H1 (cell line): Measurements from ENCODE around the gene B3GLCT. TPM values are rescaled to one million over a fixed set of nuclear protein-coding genes. Genes with fewer than 3 reads are reported as not detected.

Experiments used
- CTCF ChIA-PET: fragments of 300-600 bp; sonication (Branson Sonifier 250); formaldehyde crosslinking; loops from one replicate; lab custom pipeline; 2021; ENCODE audit not compliant: partially characterized antibody; lab: Charles Lee
- POLR2A ChIA-PET: fragments of 300-600 bp; sonication (Branson Sonifier 250); formaldehyde crosslinking; loops from one replicate; lab custom pipeline; 2021; ENCODE audit warnings: inconsistent platforms; ENCODE audit not compliant: partially characterized antibody; lab: Charles Lee
- DNase-seq, 2 experiments: peaks; one replicate each; pipeline versions ENCODE4 v3.0.0 to v3.0.0-alpha.2; 2010 to 2022; ENCODE audit warnings: low spot score in 2 of 2, low read depth in 1 of 2, mixed read lengths in 1 of 2
- FAIRE-seq: peaks from 2 replicates; lab custom pipeline; 2011; peaks lifted over from hg19 to GRCh38; lab: Jason Lieb, UNC
- H2AFZ ChIP-seq: 2 replicates; pipeline ENCODE4 v1.8.1; 2012; ENCODE audit warnings: low read length, inconsistent platforms
- H2AK5ac ChIP-seq: 2 replicates; pipeline ENCODE4 v1.6.1; 2013; ENCODE audit warnings: low read depth, low read length
- H2BK120ac ChIP-seq: replicated peaks from 2 replicates; pipeline ENCODE3; 2013; ENCODE audit warnings: low read depth, low read length, inconsistent platforms
- H2BK12ac ChIP-seq: 2 replicates; pipeline ENCODE4 v1.6.1; 2013; ENCODE audit warnings: low read depth, low read length
- H2BK15ac ChIP-seq: 2 replicates; pipeline ENCODE4 v1.6.1; 2013; ENCODE audit warnings: low read length
- H2BK20ac ChIP-seq: 2 replicates; pipeline ENCODE4 v1.6.1; 2013; ENCODE audit warnings: low read length
- H2BK5ac ChIP-seq: 2 replicates; pipeline ENCODE4 v1.6.1; 2013; ENCODE audit warnings: low read depth, low read length
- H3K14ac ChIP-seq: 2 replicates; pipeline ENCODE4 v1.6.1; 2013; ENCODE audit warnings: inconsistent platforms; ENCODE audit not compliant: insufficient read length
- H3K18ac ChIP-seq: 2 replicates; pipeline ENCODE4 v1.6.1; 2013; ENCODE audit warnings: low read length; ENCODE audit errors: extremely low read depth
- H3K23ac ChIP-seq: 2 replicates; pipeline ENCODE4 v1.6.1; 2013; ENCODE audit warnings: inconsistent platforms; ENCODE audit not compliant: insufficient read length
- H3K23me2 ChIP-seq: 2 replicates; pipeline ENCODE4 v1.6.1; 2013; ENCODE audit warnings: low read depth, low read length
- H3K27ac ChIP-seq: 2 replicates; pipeline ENCODE4 v1.6.1; 2011; ENCODE audit warnings: low read depth, low read length, inconsistent platforms
- H3K27me3 ChIP-seq, 4 experiments: replicated peaks in 1 of 4; 1 replicate in 1 of 4; 2 replicates in 3 of 4; pipeline versions ENCODE4 v1.6.1 to v1.8.1; 2011 to 2013; ENCODE audit warnings: low read length in 3 of 4, mild to moderate bottlenecking in 3 of 4, inconsistent platforms in 2 of 4, mixed read lengths in 2 of 4, moderate library complexity in 1 of 4; ENCODE audit not compliant: control insufficient read depth in 3 of 4, insufficient read depth in 3 of 4; ENCODE audit errors: extremely low read depth in 1 of 4
- H3K36me3 ChIP-seq, 4 experiments: 2 replicates each; pipeline versions ENCODE4 v1.6.1 to v1.8.1; 2011 to 2013; ENCODE audit warnings: mild to moderate bottlenecking in 4 of 4, low read length in 3 of 4, moderate library complexity in 2 of 4, control low read depth in 1 of 4, inconsistent platforms in 1 of 4; ENCODE audit not compliant: insufficient read depth in 4 of 4, control insufficient read depth in 2 of 4
- H3K4ac ChIP-seq: replicated peaks from 2 replicates; pipeline ENCODE3; 2013; ENCODE audit warnings: low read length, low read depth, mixed read lengths, inconsistent platforms; ENCODE audit not compliant: insufficient read length
- H3K4me1 ChIP-seq, 4 experiments: replicated peaks in 1 of 4; 1 replicate in 1 of 4; 2 replicates in 3 of 4; pipeline versions ENCODE4 v1.6.1 to v1.8.1; 2011 to 2013; ENCODE audit warnings: low read length in 3 of 4, inconsistent platforms in 2 of 4, mixed read lengths in 1 of 4; ENCODE audit not compliant: insufficient read depth in 4 of 4, control insufficient read depth in 3 of 4
- H3K4me2 ChIP-seq, 2 experiments: 2 replicates each; pipeline versions ENCODE4 v1.6.1 to v1.8.1; 2011 to 2013; ENCODE audit warnings: low read depth in 2 of 2, low read length in 2 of 2, control low read depth in 1 of 2, inconsistent platforms in 1 of 2, mild to moderate bottlenecking in 1 of 2; ENCODE audit not compliant: insufficient read depth in 1 of 2
- H3K4me3 ChIP-seq, 4 experiments: fragments of 200-600, 300-600 bp in 1 of 4; sonication (generic), shearing (Covaris generic), sonication (Bioruptor Twin) in 1 of 4; 2 replicates each; pipeline versions ENCODE4 v1.5.1 to v1.8.1; 2011 to 2016; ENCODE audit warnings: low read length in 4 of 4, low read depth in 3 of 4, control low read depth in 2 of 4, inconsistent platforms in 2 of 4, mild to moderate bottlenecking in 2 of 4, mixed read lengths in 1 of 4, moderate library complexity in 1 of 4; ENCODE audit not compliant: insufficient read depth in 2 of 4; ENCODE audit errors: extremely low read depth in 1 of 4
- H3K56ac ChIP-seq: replicated peaks from 2 replicates; pipeline ENCODE3; 2013; ENCODE audit warnings: low read depth, mild to moderate bottlenecking, mixed read lengths, low read length, inconsistent platforms; ENCODE audit not compliant: insufficient read length
- H3K79me1 ChIP-seq: 2 replicates; pipeline ENCODE4 v1.6.1; 2013; ENCODE audit warnings: low read depth, low read length, control low read depth
- H3K79me2 ChIP-seq, 2 experiments: 2 replicates each; pipeline versions ENCODE4 v1.6.1 to v1.8.1; 2012 to 2013; ENCODE audit warnings: low read length in 2 of 2, mild to moderate bottlenecking in 2 of 2, inconsistent platforms in 1 of 2; ENCODE audit not compliant: insufficient read depth in 2 of 2, control insufficient read depth in 1 of 2
- H3K9ac ChIP-seq, 4 experiments: replicated peaks in 1 of 4; 1 replicate in 1 of 4; 2 replicates in 3 of 4; pipeline versions ENCODE4 v1.6.1 to v1.8.1; 2011 to 2013; ENCODE audit warnings: low read depth in 3 of 4, low read length in 3 of 4, control low read depth in 2 of 4, mild to moderate bottlenecking in 2 of 4, moderate library complexity in 2 of 4, inconsistent platforms in 1 of 4; ENCODE audit errors: extremely low read depth in 1 of 4
- H3K9me3 ChIP-seq, 2 experiments: 2 replicates each; pipeline versions ENCODE4 v1.6.1 to v1.8.1; 2012 to 2013; ENCODE audit warnings: mild to moderate bottlenecking in 2 of 2, moderate library complexity in 2 of 2, control low read depth in 1 of 2, inconsistent platforms in 1 of 2, low read depth in 1 of 2, low read length in 1 of 2, mixed read lengths in 1 of 2; ENCODE audit not compliant: insufficient read depth in 2 of 2
- H4K20me1 ChIP-seq, 2 experiments: replicated peaks in 1 of 2; 2 replicates each; pipeline versions ENCODE3 to v1.8.1; 2011 to 2013; ENCODE audit warnings: inconsistent platforms in 2 of 2, low read length in 2 of 2, mild to moderate bottlenecking in 1 of 2; ENCODE audit not compliant: insufficient read depth in 2 of 2, control insufficient read depth in 1 of 2
- H4K5ac ChIP-seq: 2 replicates; pipeline ENCODE4 v1.6.1; 2013; ENCODE audit warnings: low read length, low read depth, mixed read lengths, inconsistent platforms; ENCODE audit not compliant: insufficient read length
- H4K8ac ChIP-seq: 2 replicates; pipeline ENCODE4 v1.8.0; 2013; ENCODE audit warnings: mild to moderate bottlenecking, moderate library complexity, low read length, inconsistent platforms; ENCODE audit not compliant: insufficient read depth; ENCODE audit errors: extremely low read depth
- H4K91ac ChIP-seq: replicated peaks from 2 replicates; pipeline ENCODE3; 2013; ENCODE audit warnings: low read length, mixed read lengths, inconsistent platforms; ENCODE audit not compliant: insufficient read length
- ATF3 ChIP-seq: IDR thresholded peaks from 2 replicates; pipeline ENCODE4 v1.6.1; 2011; ENCODE audit warnings: low read depth, mild to moderate bottlenecking, low read length; ENCODE audit not compliant: insufficient read depth
- CEBPB ChIP-seq: IDR thresholded peaks from 2 replicates; pipeline ENCODE4 v1.6.1; 2012; ENCODE audit warnings: low read depth, low read length
- CHD2 ChIP-seq: IDR thresholded peaks from 2 replicates; pipeline ENCODE4 v1.6.1; 2012; ENCODE audit warnings: low read length, improper control_type of control experiment
- CTBP2 ChIP-seq: IDR thresholded peaks from 2 replicates; pipeline ENCODE4 v1.7.0; 2011; ENCODE audit warnings: borderline replicate concordance, mild to moderate bottlenecking, moderate library complexity, mixed read lengths, low read length; ENCODE audit not compliant: insufficient read depth, insufficient read length
- EP300 ChIP-seq, 2 experiments: IDR thresholded peaks; 1 replicate in 1 of 2; 2 replicates in 1 of 2; pipeline ENCODE4 v1.6.1; 2011 to 2012; ENCODE audit warnings: low read depth in 2 of 2, low read length in 2 of 2, mild to moderate bottlenecking in 2 of 2, borderline replicate concordance in 1 of 2, inconsistent platforms in 1 of 2, moderate library complexity in 1 of 2
- GABPA ChIP-seq: IDR thresholded peaks from 2 replicates; pipeline ENCODE4 v1.6.1; 2011; ENCODE audit warnings: mild to moderate bottlenecking, low read length, moderate library complexity, borderline replicate concordance; ENCODE audit not compliant: insufficient read depth
- JUN ChIP-seq: IDR thresholded peaks from 2 replicates; pipeline ENCODE4 v1.6.1; 2011; ENCODE audit warnings: low read depth, mild to moderate bottlenecking, improper control_type of control experiment, low read length
- MAFK ChIP-seq: IDR thresholded peaks from 2 replicates; pipeline ENCODE4 v1.6.1; 2012; ENCODE audit warnings: low read depth, mild to moderate bottlenecking, improper control_type of control experiment, low read length
- POLR2A ChIP-seq, 2 experiments: IDR thresholded peaks; 1 replicate in 1 of 2; 2 replicates in 1 of 2; pipeline ENCODE4 v1.6.1; 2011; ENCODE audit warnings: low read depth in 2 of 2, low read length in 2 of 2, mild to moderate bottlenecking in 2 of 2; ENCODE audit errors: control extremely low read depth in 1 of 2
- SAP30 ChIP-seq: fragments of 300-600 bp; sonication (generic); IDR thresholded peaks from 2 replicates; pipeline ENCODE4 v1.7.1; 2012; ENCODE audit warnings: low read length, moderate library complexity, mild to moderate bottlenecking, inconsistent platforms; ENCODE audit not compliant: insufficient read depth, insufficient replicate concordance
- SP2 ChIP-seq: IDR thresholded peaks from 2 replicates; pipeline ENCODE4 v1.6.1; 2012; ENCODE audit warnings: mild to moderate bottlenecking, low read length, inconsistent platforms
- TAF7 ChIP-seq: optimal IDR thresholded peaks from 2 replicates; pipeline ENCODE3; 2011; ENCODE audit warnings: low read depth, mild to moderate bottlenecking, inconsistent platforms, low read length, moderate library complexity, borderline replicate concordance
- WGBS, 2 experiments: shearing (Covaris generic) in 1 of 2; methylation state at CpG; one replicate each; pipeline versions ENCODE4 v1.1.6 to v1.1.7; 2013 to 2015; ENCODE audit warnings: low lambda C conversion rate in 2 of 2, mixed read lengths in 2 of 2, inconsistent platforms in 1 of 2, low coverage in 1 of 2, missing lambda C conversion rate in 1 of 2; ENCODE audit not compliant: insufficient replicate concordance in 2 of 2, insufficient coverage in 1 of 2, insufficient read length in 1 of 2; ENCODE audit errors: extremely low coverage in 1 of 2, missing lambda C conversion rate in 1 of 2; 5-methylcytosine and 5-hydroxymethylcytosine counted together
- polyA plus RNA-seq, 7 experiments: library from polyadenylated mRNA; depleted of rRNA in 3 of 7; stranded (reverse) in 5 of 7; unstranded in 2 of 7; fragments of >200 nt in 5 of 7; fragments of 200-250 nt in 2 of 7; gene quantifications; 1 replicate in 5 of 7; 2 replicates in 1 of 7; 4 replicates in 1 of 7; pipeline versions ENCODE4 v1.2.1 to v1.2.3, GENCODE V29; 2011 to 2013; ENCODE audit warnings: missing spikeins in 2 of 7, mixed read lengths in 2 of 7
- total RNA-seq: library from RNA; stranded (reverse); fragmentation: NEBNext Ultra II Directional; extraction: Animal tissue kit (Norgen Biotek cat#: 25700); gene quantifications from 2 replicates; pipeline ENCODE4 v1.2.1, GENCODE V29; 2021

Gene B3GLCT
- total and polyA plus RNA-seq, 2 of the 8 experiments (the other 6 are each of a cell fraction or from before 2014, with no cell fraction given): 1.5 to 4.1 TPM

GRCh38 chr13:31334994-31335557 lies 135.3 kb downstream of the B3GLCT start:
- FAIRE-seq: no peak
- Histone ChIP-seq H2AK5ac (no peak overlapping the region), H3K27ac (no peak overlapping the region), H2BK20ac (no peak overlapping the region), H3K14ac (no peak overlapping the region)
- no peak for TF ChIP-seq SAP30
- no peak for TF ChIP-seq JUN
- TF ChIP-seq CTBP2: no peak
- TF ChIP-seq EP300 (IDR thresholded peaks at IDR 0.05; ENCODE audit: borderline replicate concordance in 1 of 2, low read depth in 2 of 2, low read length in 2 of 2): no peak
- no peak for TF ChIP-seq MAFK
- TF ChIP-seq POLR2A (IDR thresholded peaks at IDR 0.05; ENCODE audit: control extremely low read depth in 1 of 2, low read depth in 2 of 2, low read length in 2 of 2): no peak
- TF ChIP-seq CHD2: no peak
- TF ChIP-seq SP2: no peak
- TF ChIP-seq TAF7: no peak
- TF ChIP-seq GABPA: no peak
- no peak for TF ChIP-seq CEBPB
- no peak for TF ChIP-seq ATF3
- TF ChIP-seq, all 59 proteins: peak for 0
- no peaks in the 10 kb centered on the region; the same call in 1 of the 2 replicates for H3K23me2 ChIP-seq
- no peak overlapping the region for H4K5ac ChIP-seq
- no peak overlapping the region for H3K4me3 ChIP-seq
- H3K36me3 ChIP-seq: no peaks in the 10 kb centered on the region
- H3K4me2 ChIP-seq: no peak overlapping the region
- H3K4ac ChIP-seq: no peak overlapping the region
- no peak overlapping the region for H4K8ac ChIP-seq
- no peak overlapping the region for H3K56ac ChIP-seq
- H3K9ac ChIP-seq: no peak overlapping the region
- H4K91ac ChIP-seq: no peak overlapping the region
- ChIA-PET CTCF (no interaction called here), POLR2A (no interaction called here)
- no peaks in the 10 kb centered on the region for H4K20me1 ChIP-seq
- H3K4me1 ChIP-seq: no peaks in the 10 kb centered on the region
- H3K27me3 ChIP-seq: no peaks in the 10 kb centered on the region
- WGBS, 2 experiments: 89% methylated on average over 6 of the region's 6 CpGs; no CpG with 5 or more reads in 1 of the 2 experiments
- H2BK5ac ChIP-seq: no peak overlapping the region
- H3K9me3 ChIP-seq: peaks cover 0 to 12% of the 10 kb centered on the region in 2 experiments; a peak in 2 of 4 replicates
- H2BK15ac ChIP-seq: no peak overlapping the region
- DNase-seq: no peak
- no peak overlapping the region for H2BK120ac ChIP-seq
- H3K79me1 ChIP-seq: no peaks in the 10 kb centered on the region
- no peaks in the 10 kb centered on the region for H3K79me2 ChIP-seq
- no peak overlapping the region for H2BK12ac ChIP-seq
- no peak overlapping the region for H3K23ac ChIP-seq
- no peak overlapping the region for H2AFZ ChIP-seq
- no peak overlapping the region for H3K18ac ChIP-seq
